IMR-90 (cell line): ENCODE measurements around the gene FBXO31. TPM values are rescaled to one million over a fixed set of nuclear protein-coding genes. Genes with fewer than 3 reads are reported as not detected.

Source experiments
- ATAC-seq: fragments of 200-7000 bp; cut with Tn5 transposase; 2 replicates; pipeline ENCODE4 v1.9.1; 2020; ENCODE audit warnings: low read depth, mild to moderate bottlenecking, moderate library complexity
- BruUV-seq: library from RNA; stranded (reverse); fragments of 400-500 nt; replicated peaks from 2 replicates; lab custom pipeline; 2021; lab: Mats Ljungman, UMichigan
- CTCF ChIA-PET: fragments of 300-600 bp; formaldehyde crosslinking; extraction: SDS; loops from one replicate; lab custom pipeline; 2021; ENCODE audit warnings: antibody characterized with exemption; lab: Yijun Ruan, JAX
- POLR2A ChIA-PET: fragments of 300-600 bp; sonication (Branson Sonifier 250); formaldehyde crosslinking; loops from one replicate; lab custom pipeline; 2022; ENCODE audit warnings: antibody characterized with exemption; ENCODE audit not compliant: unreplicated experiment; lab: Charles Lee
- DNase-seq: peaks from one replicate; pipeline ENCODE4 v3.0.0; 2013
- H2AFZ ChIP-seq: replicated peaks from 2 replicates; pipeline ENCODE3; 2013; ENCODE audit warnings: low read length, mild to moderate bottlenecking; ENCODE audit not compliant: poor library complexity
- H2AK5ac ChIP-seq: 2 replicates; pipeline ENCODE4 v1.6.1; 2013; ENCODE audit warnings: low read depth, low read length, inconsistent platforms
- H2AK9ac ChIP-seq: replicated peaks from 2 replicates; pipeline ENCODE3; 2013; ENCODE audit warnings: mild to moderate bottlenecking, low read depth, low read length, moderate library complexity; ENCODE audit not compliant: poor library complexity
- H2BK120ac ChIP-seq: 2 replicates; pipeline ENCODE4 v1.6.1; 2013; ENCODE audit warnings: low read depth, low read length, inconsistent platforms
- H2BK15ac ChIP-seq: 3 replicates; pipeline ENCODE4 v1.6.1; 2013; ENCODE audit warnings: low read depth, low read length, inconsistent platforms
- H2BK20ac ChIP-seq: 2 replicates; pipeline ENCODE4 v1.6.1; 2013; ENCODE audit warnings: low read depth, mild to moderate bottlenecking, inconsistent platforms, low read length, moderate library complexity
- H2BK5ac ChIP-seq: 2 replicates; pipeline ENCODE4 v1.6.1; 2013; ENCODE audit warnings: mild to moderate bottlenecking, low read depth, low read length, inconsistent platforms; ENCODE audit not compliant: poor library complexity, severe bottlenecking
- H3K14ac ChIP-seq: replicated peaks from 2 replicates; pipeline ENCODE4 v1.6.1; 2013; ENCODE audit warnings: low read depth, low read length, inconsistent platforms
- H3K18ac ChIP-seq: 2 replicates; pipeline ENCODE4 v1.6.1; 2013; ENCODE audit warnings: low read depth, low read length, control low read depth
- H3K23ac ChIP-seq: 2 replicates; pipeline ENCODE4 v1.6.1; 2013; ENCODE audit warnings: low read depth, low read length, inconsistent platforms
- H3K27ac ChIP-seq: 2 replicates; pipeline ENCODE4 v1.5.1; 2013; ENCODE audit warnings: mild to moderate bottlenecking, control low read depth, low read length; ENCODE audit not compliant: insufficient read depth
- H3K27me3 ChIP-seq: 2 replicates; pipeline ENCODE4 v1.6.1; 2013; ENCODE audit warnings: low read length; ENCODE audit not compliant: control insufficient read depth, insufficient read depth
- H3K36me3 ChIP-seq: 2 replicates; pipeline ENCODE4 v1.6.1; 2013; ENCODE audit warnings: low read length, mixed read lengths; ENCODE audit not compliant: control insufficient read depth, insufficient read depth
- H3K4ac ChIP-seq: 2 replicates; pipeline ENCODE4 v1.6.1; 2013; ENCODE audit warnings: low read depth, low read length, inconsistent platforms
- H3K4me1 ChIP-seq: 2 replicates; pipeline ENCODE4 v1.6.1; 2013; ENCODE audit warnings: low read length, mixed read lengths; ENCODE audit not compliant: control insufficient read depth, insufficient read depth
- H3K4me2 ChIP-seq: 2 replicates; pipeline ENCODE4 v1.6.1; 2013; ENCODE audit warnings: low read depth, mild to moderate bottlenecking, control low read depth, low read length, moderate library complexity
- H3K4me3 ChIP-seq: 2 replicates; pipeline ENCODE4 v1.5.1; 2013; ENCODE audit warnings: low read depth, mild to moderate bottlenecking, control low read depth, low read length, moderate library complexity; ENCODE audit not compliant: insufficient read depth
- H3K56ac ChIP-seq: 2 replicates; pipeline ENCODE4 v1.6.1; 2013; ENCODE audit warnings: low read length, inconsistent platforms; ENCODE audit not compliant: insufficient read depth; ENCODE audit errors: extremely low read depth
- H3K79me1 ChIP-seq, 2 experiments: 2 replicates each; pipeline ENCODE4 v1.6.1; 2013; ENCODE audit warnings: low read length in 2 of 2, inconsistent platforms in 1 of 2, low read depth in 1 of 2
- H3K9ac ChIP-seq: 2 replicates; pipeline ENCODE4 v1.6.1; 2013; ENCODE audit warnings: low read depth, low read length, control low read depth
- H3K9me1 ChIP-seq: 2 replicates; pipeline ENCODE4 v1.6.1; 2013; ENCODE audit warnings: low read length, inconsistent platforms; ENCODE audit not compliant: insufficient read depth
- H3K9me3 ChIP-seq: 2 replicates; pipeline ENCODE4 v1.6.1; 2013; ENCODE audit warnings: low read length; ENCODE audit not compliant: control insufficient read depth, insufficient read depth
- H4K20me1 ChIP-seq: 2 replicates; pipeline ENCODE4 v1.6.1; 2013; ENCODE audit warnings: low read length, inconsistent platforms; ENCODE audit not compliant: insufficient read depth
- H4K5ac ChIP-seq: 2 replicates; pipeline ENCODE4 v1.6.1; 2013; ENCODE audit warnings: mild to moderate bottlenecking, low read depth, low read length, control low read depth
- H4K8ac ChIP-seq, 2 experiments: 2 replicates each; pipeline ENCODE4 v1.6.1; 2013; ENCODE audit warnings: low read depth in 2 of 2, low read length in 2 of 2, control low read depth in 1 of 2, inconsistent platforms in 1 of 2
- H4K91ac ChIP-seq: 2 replicates; pipeline ENCODE4 v1.6.1; 2013; ENCODE audit warnings: low read depth, low read length, inconsistent platforms; ENCODE audit not compliant: insufficient read depth
- BHLHE40 ChIP-seq: fragments of 150-350 bp; IDR thresholded peaks from 2 replicates; pipeline ENCODE4 v1.6.1; 2016; ENCODE audit warnings: mild to moderate bottlenecking, low read depth, low read length
- CEBPB ChIP-seq: IDR thresholded peaks from 2 replicates; pipeline ENCODE4 v1.6.1; 2012; ENCODE audit warnings: low read depth, low read length, improper control_type of control experiment
- CHD1 ChIP-seq: IDR thresholded peaks from 2 replicates; pipeline ENCODE4 v1.6.1; 2012; ENCODE audit warnings: low read depth, low read length, improper control_type of control experiment
- CTCF ChIP-seq: conservative IDR thresholded peaks from 2 replicates; pipeline ENCODE4 v1.5.1; 2012; ENCODE audit warnings: mild to moderate bottlenecking, low read depth, low read length, improper control_type of control experiment
- ELK1 ChIP-seq: fragments of 150-350 bp; IDR thresholded peaks from 2 replicates; pipeline ENCODE4 v1.6.1; 2016; ENCODE audit warnings: low read depth, mild to moderate bottlenecking, low read length, moderate library complexity, borderline replicate concordance
- FOS ChIP-seq: fragments of 150-350 bp; IDR thresholded peaks from 2 replicates; pipeline ENCODE4 v1.6.1; 2016; ENCODE audit warnings: low read depth, low read length
- MAFK ChIP-seq: IDR thresholded peaks from 2 replicates; pipeline ENCODE4 v1.6.1; 2012; ENCODE audit warnings: low read depth, low read length, improper control_type of control experiment
- MAZ ChIP-seq: IDR thresholded peaks from 2 replicates; pipeline ENCODE4 v1.6.1; 2012; ENCODE audit warnings: low read depth, mild to moderate bottlenecking, low read length, improper control_type of control experiment, moderate library complexity, borderline replicate concordance
- MXI1 ChIP-seq: IDR thresholded peaks from 2 replicates; pipeline ENCODE4 v1.6.1; 2012; ENCODE audit warnings: low read depth, mild to moderate bottlenecking, low read length, moderate library complexity, borderline replicate concordance
- NFE2L2 ChIP-seq: fragments of 150-350 bp; IDR thresholded peaks from 2 replicates; pipeline ENCODE4 v1.6.1; 2016; ENCODE audit warnings: low read depth, mild to moderate bottlenecking, low read length
- POLR2A ChIP-seq: IDR thresholded peaks from 2 replicates; pipeline ENCODE4 v1.6.1; 2012; ENCODE audit warnings: mild to moderate bottlenecking, low read depth, low read length
- RAD21 ChIP-seq: IDR thresholded peaks from 2 replicates; pipeline ENCODE4 v1.6.1; 2012; ENCODE audit warnings: low read length, improper control_type of control experiment
- RCOR1 ChIP-seq: IDR thresholded peaks from 2 replicates; pipeline ENCODE4 v1.6.1; 2012; ENCODE audit warnings: mild to moderate bottlenecking, low read length, improper control_type of control experiment; ENCODE audit not compliant: insufficient replicate concordance
- RFX5 ChIP-seq: IDR thresholded peaks from 2 replicates; pipeline ENCODE4 v1.8.0; 2012; ENCODE audit warnings: low read depth, mild to moderate bottlenecking, low read length, moderate library complexity
- SMC3 ChIP-seq: fragments of 150-350 bp; IDR thresholded peaks from 2 replicates; pipeline ENCODE4 v1.6.1; 2016; ENCODE audit warnings: low read depth, mild to moderate bottlenecking, antibody characterized with exemption, low read length, moderate library complexity
- WGBS, 2 experiments: methylation state at CpG; one replicate each; pipeline versions ENCODE4 v1.1.5 to v1.1.7; 2013; ENCODE audit warnings: missing lambda C conversion rate in 2 of 2; ENCODE audit not compliant: insufficient read length in 1 of 2; ENCODE audit errors: extremely low coverage in 2 of 2; 5-methylcytosine and 5-hydroxymethylcytosine counted together
- dilution Hi-C: fragments of 300-500 bp; cut with HindIII; formaldehyde crosslinking; loops from one replicate; pipeline ENCODE4 v1.14.3; 2018; ENCODE audit warnings: low sequenced_read_pairs; ENCODE audit not compliant: unreplicated experiment
- in situ Hi-C: fragments of 300-500 bp; cut with MboI; formaldehyde crosslinking; loops from 3 replicates; pipeline ENCODE4 v1.14.3; 2019; ENCODE audit warnings: low sequenced_read_pairs, inconsistent platforms, mixed read lengths
- intact Hi-C: fragments of 100-400 bp; cut with micrococcal nuclease; formaldehyde crosslinking; loops from 2 replicates; pipeline ENCODE4 v1.10.0; 2022
- polyA plus RNA-seq, 3 experiments: library from polyadenylated mRNA; depleted of rRNA; stranded (reverse); fragments of >200 nt; gene quantifications; 2 replicates each; pipeline ENCODE4 v1.2.3, GENCODE V29; 2012; ENCODE audit warnings: low replicate concordance in 1 of 3
- total RNA-seq: library from RNA; depleted of rRNA; stranded (reverse); fragments of >200 nt; gene quantifications from 2 replicates; pipeline ENCODE4 v1.2.3, GENCODE V29; 2012

FBXO31 gene
- total and polyA plus RNA-seq, 2 of the 4 experiments (the other 2 are of a cell fraction): 10.4 to 16.9 TPM

- Histone ChIP-seq H4K20me1 (peaks cover 7% of the 10 kb centered on the region; the same call in 1 of the 2 replicates), H3K4me1 (peaks cover 3% of the 10 kb centered on the region; the same call in 1 of the 2 replicates), H3K9me1 (peaks cover 3% of the 10 kb centered on the region; the same call in 1 of the 2 replicates), H2BK5ac (no peak overlapping the region), H3K9ac (no peak overlapping the region), H3K56ac (no peak overlapping the region), H2BK20ac (no peak overlapping the region), H3K27me3 (no peaks in the 10 kb centered on the region), H4K5ac (no peak overlapping the region), H3K9me3 (no peaks in the 10 kb centered on the region), H3K4me2 (no peak overlapping the region), H2AK9ac (no peak overlapping the region), H2BK15ac (no peak overlapping the region), H3K36me3 (peaks cover 45% of the 10 kb centered on the region), H3K14ac (no peak overlapping the region), H4K8ac (no peak overlapping the region), H3K18ac (no peak overlapping the region), H2AFZ (no peak overlapping the region), H3K79me1 (peaks cover 3 to 25% of the 10 kb centered on the region in 2 experiments), H2AK5ac (no peak overlapping the region), H2BK120ac (no peak overlapping the region), H4K91ac (no peak overlapping the region), H3K23ac (no peak overlapping the region), H3K4ac (no peak overlapping the region), H3K4me3 (no peak overlapping the region), H3K27ac (no peak overlapping the region)
- DNase-seq (no peak), ATAC-seq (no peak)
- POLR2A ChIA-PET: no interaction called here
- BruUV-seq: no TSS peak
- no peak for TF ChIP-seq CTCF
- no peak for TF ChIP-seq SMC3
- TF ChIP-seq MAZ: no peak
- TF ChIP-seq ELK1: no peak
- TF ChIP-seq RAD21: no peak
- no peak for TF ChIP-seq NFE2L2
- TF ChIP-seq POLR2A: no peak
- no peak for TF ChIP-seq MXI1
- TF ChIP-seq MAFK: no peak
- no peak for TF ChIP-seq CHD1
- no peak for TF ChIP-seq CEBPB
- TF ChIP-seq FOS: no peak
- TF ChIP-seq RFX5: no peak
- TF ChIP-seq RCOR1: no peak
- no peak for TF ChIP-seq BHLHE40
- intact Hi-C loops: no loop called here
- 95% methylated on average over 10 of the region's 29 CpGs; no CpG with 5 or more reads in 1 of the 2 experiments for WGBS, 2 experiments
- CTCF ChIA-PET: no interaction called here
- in situ Hi-C loops: no loop called here
- dilution Hi-C loops: no loop called here
Measured at GRCh38 chr16:87334651-87335624, 48.6 kb downstream of the FBXO31 start.
